GM12801 (cell line): ENCODE results near the gene ZMYND15.

Experiments
- CTCF ChIP-seq: IDR thresholded peaks from one replicate; pipeline ENCODE4 v1.5.1; 2011; ENCODE audit warnings: control low read depth; ENCODE audit not compliant: insufficient read length; ENCODE audit errors: extremely low read depth

Gene ZMYND15

GRCh38 chr17:4771519-4772234, 32.0 kb downstream of the ZMYND15 start, which contains the start of gene TM4SF5:
TM4SF5 (plus strand) TSS chr17:4771886; CDS start chr17:4771923, 37 bp downstream.
- no peak for TF ChIP-seq CTCF

- no peak for TF ChIP-seq CTCF
These were observed 32.6 kb downstream of the ZMYND15 start for GRCh38 chr17:4772235-4772613.

- no peak for TF ChIP-seq CTCF
These were observed 38.5 kb downstream of the ZMYND15 start for GRCh38 chr17:4777969-4778760.

GRCh38 chr17:4780325-4780955, 40.8 kb downstream of the ZMYND15 start:
- no peak for TF ChIP-seq CTCF

- TF ChIP-seq CTCF = no peak
These were observed 43.0 kb downstream of the ZMYND15 start for GRCh38 chr17:4782652-4783051.

GRCh38 chr17:4785311-4786105, 45.9 kb downstream of the ZMYND15 start:
- TF ChIP-seq CTCF = no peak
